ENCODE measurements around the gene PSMD12. TPM values are rescaled to one million over a fixed set of nuclear protein-coding genes. Genes with fewer than 3 reads are reported as not detected.

PSMD12 gene
- total RNA-seq, 1 donor from 2014 or later, result 39.7 TPM

GRCh38 chr17:67290244-67290643 is 76.1 kb downstream of the PSMD12 start:
- H3K27me3 ChIP-seq, result no peaks in the 10 kb centered on the region
- no peak overlapping the region for H3K9ac ChIP-seq
- H2AFZ ChIP-seq (replicated peaks), result no peak overlapping the region
- no peaks in the 10 kb centered on the region for H4K20me1 ChIP-seq (ENCODE audit: low read depth)
- H3K4me1 ChIP-seq, result no peaks in the 10 kb centered on the region
- H3F3A ChIP-seq (ENCODE audit: low read depth), result no peaks in the 10 kb centered on the region
- H3K79me2 ChIP-seq (ENCODE audit: low read depth), result no peaks in the 10 kb centered on the region
- no peaks in the 10 kb centered on the region for H3K9me3 Mint-ChIP-seq
- H3K4me3 ChIP-seq, result no peak overlapping the region
- no peaks in the 10 kb centered on the region for H3K36me3 ChIP-seq
- TF ChIP-seq EZH2phosphoT487 (IDR thresholded peaks at IDR 0.05), result no peak
- no peak for TF ChIP-seq CTCF (IDR thresholded peaks at IDR 0.05)
- no peak for TF ChIP-seq EZH2 (IDR thresholded peaks at IDR 0.05)
- DNase-seq (ENCODE audit: low spot score), result no peak
- H3K4me1 Mint-ChIP-seq, result peaks cover 6% of the 10 kb centered on the region
- H3K27ac Mint-ChIP-seq, result no peak overlapping the region
- no peaks in the 10 kb centered on the region for H3K9me3 ChIP-seq (ENCODE audit: low read depth)
- H3K36me3 Mint-ChIP-seq, result no peaks in the 10 kb centered on the region
- H3K27ac ChIP-seq, result no peak overlapping the region
- H3K4me3 Mint-ChIP-seq, result no peak overlapping the region
- H3K27me3 Mint-ChIP-seq (ENCODE audit: insufficient read depth, low read depth), result peaks cover 4% of the 10 kb centered on the region
- H3K4me2 ChIP-seq, result no peak overlapping the region

- no peaks in the 10 kb centered on the region for H3K36me3 ChIP-seq
- H4K20me1 ChIP-seq (ENCODE audit: low read depth), result no peaks in the 10 kb centered on the region
- H3K4me1 ChIP-seq, result no peaks in the 10 kb centered on the region
- Mint-ChIP-seq H3K9me3 (no peaks in the 10 kb centered on the region), H3K27me3 (ENCODE audit: insufficient read depth, low read depth) (peaks cover 4% of the 10 kb centered on the region), H3K36me3 (no peaks in the 10 kb centered on the region), H3K4me1 (peaks cover 6% of the 10 kb centered on the region), H3K4me3 (no peak overlapping the region), H3K27ac (peak overlapping the region; percentile 15)
- no peaks in the 10 kb centered on the region for H3F3A ChIP-seq (ENCODE audit: low read depth)
- peak overlapping the region; percentile 46 for H2AFZ ChIP-seq (replicated peaks)
- H3K9ac ChIP-seq, result no peak overlapping the region
- no peak overlapping the region for H3K4me3 ChIP-seq
- DNase-seq (ENCODE audit: low spot score), result no peak
- H3K9me3 ChIP-seq (ENCODE audit: low read depth), result no peaks in the 10 kb centered on the region
- H3K27me3 ChIP-seq, result no peaks in the 10 kb centered on the region
- H3K27ac ChIP-seq, result no peak overlapping the region
- no peaks in the 10 kb centered on the region for H3K79me2 ChIP-seq (ENCODE audit: low read depth)
- TF ChIP-seq CTCF (IDR thresholded peaks at IDR 0.05) (no peak), EZH2 (IDR thresholded peaks at IDR 0.05) (no peak), EZH2phosphoT487 (IDR thresholded peaks at IDR 0.05) (no peak)
- H3K4me2 ChIP-seq, result no peak overlapping the region
Measured at GRCh38 chr17:67289181-67289876, 77.0 kb downstream of the PSMD12 start.

Small RNA genes lying within 50 kb of the gene (small RNA-seq; reads per million reads assigned to genes)
- not detected for gene RF00019

Other genes starting within 250 kb of the PSMD12 start
- gene HELZ, start 121.4 kb downstream of the PSMD12 start, total RNA-seq (ENCODE audit: low replicate concordance), result 39.9 and 44.9 TPM in 2 replicates
- 8.1 and 10.4 TPM in 2 replicates for gene PITPNC1, start 10.7 kb upstream of the PSMD12 start, total RNA-seq (ENCODE audit: low replicate concordance)

Measured in neural progenitor cell (in vitro differentiated cells).